ENCODE data around the gene SLIT3.

The SLIT3 gene

GRCh38 chr5:169098331-169099121 is 202.4 kb downstream of the SLIT3 start:
- no peak for DNase-seq

- no peak for DNase-seq
Observed at GRCh38 chr5:169097374-169098326, 203.3 kb downstream of the SLIT3 start.

GRCh38 chr5:169095976-169096375 is 205.0 kb downstream of the SLIT3 start:
- no peak for DNase-seq

GRCh38 chr5:169095410-169095960 is 205.5 kb downstream of the SLIT3 start:
- no peak for DNase-seq

GRCh38 chr5:169094586-169095409 is 206.1 kb downstream of the SLIT3 start:
- DNase-seq = no peak

- DNase-seq = no peak
Observed at GRCh38 chr5:169091396-169091980, 209.5 kb downstream of the SLIT3 start.

- DNase-seq = no peak
Observed at GRCh38 chr5:169089343-169089742, 211.6 kb downstream of the SLIT3 start.

GRCh38 chr5:169088028-169088725 is 212.8 kb downstream of the SLIT3 start:
- DNase-seq = no peak

GRCh38 chr5:169085636-169086035 is 215.3 kb downstream of the SLIT3 start:
- DNase-seq = no peak

GRCh38 chr5:169085212-169085611 is 215.7 kb downstream of the SLIT3 start:
- DNase-seq = no peak

- DNase-seq = no peak
Observed at GRCh38 chr5:169084775-169085174, 216.2 kb downstream of the SLIT3 start.

GRCh38 chr5:169083394-169084018 is 217.4 kb downstream of the SLIT3 start:
- DNase-seq = no peak

GRCh38 chr5:169081000-169081724 is 219.8 kb downstream of the SLIT3 start:
- DNase-seq = no peak

- DNase-seq = no peak
Observed at GRCh38 chr5:169080448-169080911, 220.5 kb downstream of the SLIT3 start.

- no peak for DNase-seq
Observed at GRCh38 chr5:169079697-169080096, 221.2 kb downstream of the SLIT3 start.

GRCh38 chr5:169074839-169075238 is 226.1 kb downstream of the SLIT3 start:
- no peak for DNase-seq

- no peak for DNase-seq
Observed at GRCh38 chr5:169072233-169072632, 228.7 kb downstream of the SLIT3 start.

GRCh38 chr5:169070413-169070812 is 230.5 kb downstream of the SLIT3 start:
- no peak for DNase-seq

- DNase-seq = no peak
Observed at GRCh38 chr5:169067751-169068173, 233.2 kb downstream of the SLIT3 start.

- DNase-seq = no peak
Observed at GRCh38 chr5:169065400-169065799, 235.5 kb downstream of the SLIT3 start.
